Sigmoid colon (tissue), 4 donors: ENCODE results near the gene FAM3D.

Experiments used
- CTCF ChIP-seq, 4 experiments: fragments of 450-650 bp in 3 of 4; fragments of 200-600 bp in 1 of 4; IDR thresholded peaks; one replicate each; pipeline ENCODE4 v1.5.1; 2016 to 2019; ENCODE audit warnings: antibody characterized with exemption in 4 of 4, mild to moderate bottlenecking in 3 of 4, moderate library complexity in 2 of 4
- POLR2A ChIP-seq, 2 donors: fragments of 450-650 bp; IDR thresholded peaks; one replicate each; pipeline ENCODE4 v1.6.1; 2016; ENCODE audit warnings: antibody characterized with exemption in 2 of 2, mild to moderate bottlenecking in 2 of 2, moderate library complexity in 2 of 2
- POLR2AphosphoS5 ChIP-seq, 4 donors: sonication (generic); formaldehyde crosslinking; IDR thresholded peaks; one replicate each; pipeline ENCODE4 v1.6.1; 2017; ENCODE audit warnings: antibody characterized with exemption in 4 of 4

- TF ChIP-seq CTCF (IDR thresholded peaks at IDR 0.05) (no peak), POLR2A (IDR thresholded peaks at IDR 0.05) (no peak), POLR2AphosphoS5 (IDR thresholded peaks at IDR 0.05) (no peak)
Measured at GRCh38 chr3:58685641-58686040, 19.1 kb upstream of the FAM3D start.
